HG02938 (cell line): ENCODE results near the gene HHATL.
A peak's percentile ranks its signal among the peaks of the same experiment; 100 is the strongest.

ENCODE experiments used
- ATAC-seq: cut with Tn5 transposase; IDR thresholded peaks from one replicate; pipeline ENCODE4 v1.9.1; 2021; ENCODE audit warnings: mild to moderate bottlenecking, moderate library complexity; ENCODE audit not compliant: unreplicated experiment

The HHATL gene

GRCh38 chr3:42654331-42655201, 48.0 kb downstream of the HHATL start:
- ATAC-seq, result no peak

- no peak for ATAC-seq
These were observed 48.9 kb downstream of the HHATL start, which contains the start of gene ZBTB47 for GRCh38 chr3:42653560-42654330. TSS of gene ZBTB47 (plus strand) at chr3:42653697. CDS start at chr3:42658356, 4,659 bp downstream.

- ATAC-seq, result no peak
These were observed 49.4 kb downstream of the HHATL start for GRCh38 chr3:42653303-42653559.

GRCh38 chr3:42652611-42653302, 49.8 kb downstream of the HHATL start:
- peak; percentile 70 for ATAC-seq

GRCh38 chr3:42652251-42652610, 50.4 kb downstream of the HHATL start:
- no peak for ATAC-seq

GRCh38 chr3:42651248-42652091, 51.1 kb downstream of the HHATL start:
- ATAC-seq, result no peak

GRCh38 chr3:42649783-42650182, 52.8 kb downstream of the HHATL start:
- ATAC-seq, result no peak

- ATAC-seq, result no peak
These were observed 53.6 kb downstream of the HHATL start for GRCh38 chr3:42649006-42649405.

- no peak for ATAC-seq
These were observed 54.7 kb downstream of the HHATL start for GRCh38 chr3:42647821-42648459.
